GM19193 (cell line): ENCODE data around the gene MRFAP1L1.

Experiments
- POLR2A ChIP-seq: IDR thresholded peaks from 4 replicates; pipeline ENCODE4 v1.6.1; 2011; ENCODE audit not compliant: insufficient read depth, insufficient read length; ENCODE audit errors: extremely low read depth

Gene MRFAP1L1

GRCh38 chr4:6663596-6664393, 45.9 kb downstream of the MRFAP1L1 start:
- no peak for TF ChIP-seq POLR2A

GRCh38 chr4:6662591-6662990, 47.1 kb downstream of the MRFAP1L1 start:
- no peak for TF ChIP-seq POLR2A

GRCh38 chr4:6660430-6660829, 49.2 kb downstream of the MRFAP1L1 start:
- TF ChIP-seq POLR2A, result no peak

GRCh38 chr4:6659897-6660296, 49.8 kb downstream of the MRFAP1L1 start:
- no peak for TF ChIP-seq POLR2A

- no peak for TF ChIP-seq POLR2A
These were observed 51.0 kb downstream of the MRFAP1L1 start for GRCh38 chr4:6658597-6659075.

- no peak for TF ChIP-seq POLR2A
These were observed 51.5 kb downstream of the MRFAP1L1 start for GRCh38 chr4:6658209-6658595.
